HCT116 (cell line): Measurements from ENCODE around the gene ORAI2.

ENCODE experiments used
- CBX3 ChIP-seq: IDR thresholded peaks from 2 replicates; pipeline ENCODE4 v1.6.1; 2012; ENCODE audit warnings: low read depth
- CTCF ChIP-seq, 3 experiments: fragments of 200-600 bp in 1 of 3; sonication (generic) in 1 of 3; IDR thresholded peaks in 2 of 3; conservative IDR thresholded peaks in 1 of 3; 2 replicates each; pipeline ENCODE4 v1.5.1; 2012 to 2017; ENCODE audit warnings: low read depth in 2 of 3, low read length in 2 of 3, antibody characterized with exemption in 1 of 3, borderline replicate concordance in 1 of 3, control low read depth in 1 of 3, mild to moderate bottlenecking in 1 of 3, mixed read lengths in 1 of 3, mixed run types in 1 of 3, moderate library complexity in 1 of 3; ENCODE audit not compliant: insufficient read depth in 1 of 3
- EGR1 ChIP-seq: IDR thresholded peaks from 2 replicates; pipeline ENCODE4 v1.6.1; 2012; ENCODE audit warnings: low read depth
- EZH2 ChIP-seq: fragments of 200-600 bp; sonication (generic); IDR thresholded peaks from 2 replicates; pipeline ENCODE4 v1.6.1; 2017; ENCODE audit warnings: antibody characterized with exemption, mixed run types
- EZH2phosphoT487 ChIP-seq: fragments of 200-600 bp; IDR thresholded peaks from 2 replicates; pipeline ENCODE4 v1.6.1; 2018; ENCODE audit warnings: antibody characterized with exemption, borderline replicate concordance
- POLR2A ChIP-seq: IDR thresholded peaks from 2 replicates; pipeline ENCODE4 v1.7.0; 2011; ENCODE audit warnings: borderline replicate concordance; ENCODE audit not compliant: insufficient read depth, insufficient read length; ENCODE audit errors: extremely low read depth
- POLR2AphosphoS5 ChIP-seq: IDR thresholded peaks from 2 replicates; pipeline ENCODE4 v1.6.1; 2011; ENCODE audit warnings: mild to moderate bottlenecking, low read depth, low read length, moderate library complexity
- SP1 ChIP-seq: IDR thresholded peaks from 2 replicates; pipeline ENCODE4 v1.6.1; 2012; ENCODE audit warnings: low read depth
- SRF ChIP-seq: IDR thresholded peaks from 2 replicates; pipeline ENCODE4 v1.6.1; 2012; ENCODE audit warnings: low read depth
- ZNF274 ChIP-seq: fragments of 200-500 bp; sonication (Bioruptor generic); IDR thresholded peaks from 2 replicates; pipeline ENCODE4 v1.6.1; 2014; ENCODE audit warnings: mild to moderate bottlenecking, low read depth, low read length, inconsistent platforms
- TF ChIP-seq, protein P1 (sequence below): IDR thresholded peaks from 2 replicates; pipeline ENCODE4 v1.6.1; 2012

- TF ChIP-seq POLR2AphosphoS5 (no peak), CBX3 (no peak), CTCF (IDR thresholded peaks at IDR 0.05 in 2 of 3, conservative IDR thresholded peaks at IDR 0.05 in 1 of 3; ENCODE audit: borderline replicate concordance in 1 of 3, insufficient read depth in 1 of 3, low read depth in 2 of 3, low read length in 2 of 3) (no peak), SP1 (no peak), EZH2 (no peak), EZH2phosphoT487 (no peak), POLR2A (no peak), EGR1 (no peak), SRF (no peak), ZNF274 (no peak)
- TF ChIP-seq, protein P1, sequence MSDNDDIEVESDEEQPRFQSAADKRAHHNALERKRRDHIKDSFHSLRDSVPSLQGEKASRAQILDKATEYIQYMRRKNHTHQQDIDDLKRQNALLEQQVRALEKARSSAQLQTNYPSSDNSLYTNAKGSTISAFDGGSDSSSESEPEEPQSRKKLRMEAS = no peak
Observed at GRCh38 chr7:102413091-102413490, 20.3 kb upstream of the ORAI2 start.
